ENCODE data around the gene PCNX2. TPM values are rescaled to one million over a fixed set of nuclear protein-coding genes. Genes with fewer than 3 reads are reported as not detected.

Gene PCNX2
- total RNA-seq, 4 donors from 2014 or later, result 4.3 to 19.5 (median 9.0) TPM

GRCh38 chr1:233229288-233229687, 66.2 kb downstream of the PCNX2 start:
- WGBS, 2 donors, result 96 to 97% methylated on average over 3 of the region's 3 CpGs
- intact Hi-C loops (cut with DNase I), result no loop called here
- DNase-seq, result no peak
- H3K4me1 ChIP-seq, result no peaks in the 10 kb centered on the region
- H3K4me3 ChIP-seq, result no peak overlapping the region
- TF ChIP-seq POLR2A (IDR thresholded peaks at IDR 0.05) (no peak), CTCF (IDR thresholded peaks at IDR 0.05) (no peak)
- H3K27ac ChIP-seq, result no peak overlapping the region
- no peaks in the 10 kb centered on the region for H3K27me3 ChIP-seq
- no peaks in the 10 kb centered on the region for H3K9me3 ChIP-seq
- peaks cover 0 to 5% (median 0%) of the 10 kb centered on the region in 3 donors for H3K36me3 ChIP-seq

- Histone ChIP-seq H3K4me1 (no peaks in the 10 kb centered on the region), H3K36me3 (peaks cover 0 to 5% (median 0%) of the 10 kb centered on the region in 3 donors), H3K27ac (no peak overlapping the region), H3K27me3 (no peaks in the 10 kb centered on the region), H3K9me3 (no peaks in the 10 kb centered on the region), H3K4me3 (no peak overlapping the region)
- no peak for DNase-seq
- intact Hi-C loops (cut with DNase I), result no loop called here
- 86 to 91% methylated on average over 4 of the region's 4 CpGs for WGBS, 2 donors
- TF ChIP-seq POLR2A (IDR thresholded peaks at IDR 0.05), result no peak
- TF ChIP-seq CTCF (IDR thresholded peaks at IDR 0.05), result no peak
Measured at GRCh38 chr1:233227930-233228465, 67.5 kb downstream of the PCNX2 start.

GRCh38 chr1:233224311-233224710, 71.2 kb downstream of the PCNX2 start:
- no peak for TF ChIP-seq CTCF (IDR thresholded peaks at IDR 0.05)
- no peak for TF ChIP-seq POLR2A (IDR thresholded peaks at IDR 0.05)
- 76 to 80% methylated on average over 3 of the region's 3 CpGs for WGBS, 2 donors
- intact Hi-C loops (cut with DNase I), result no loop called here
- no peak for DNase-seq
- Histone ChIP-seq H3K27ac (no peak overlapping the region), H3K4me3 (no peak overlapping the region), H3K27me3 (no peaks in the 10 kb centered on the region), H3K4me1 (no peaks in the 10 kb centered on the region), H3K9me3 (no peaks in the 10 kb centered on the region), H3K36me3 (peaks cover 0 to 14% (median 0%) of the 10 kb centered on the region in 3 donors)

- WGBS, 2 donors, result 81 to 94% methylated on average over 5 of the region's 5 CpGs
- Histone ChIP-seq H3K4me1 (no peaks in the 10 kb centered on the region), H3K27ac (no peak overlapping the region), H3K9me3 (no peaks in the 10 kb centered on the region), H3K36me3 (peaks cover 0 to 8% (median 0%) of the 10 kb centered on the region in 3 donors), H3K27me3 (no peaks in the 10 kb centered on the region), H3K4me3 (no peak overlapping the region)
- intact Hi-C loops (cut with DNase I), result no loop called here
- TF ChIP-seq CTCF (IDR thresholded peaks at IDR 0.05) (no peak), POLR2A (IDR thresholded peaks at IDR 0.05) (no peak)
- DNase-seq, result no peak
Measured at GRCh38 chr1:233217832-233218231, 77.7 kb downstream of the PCNX2 start.

GRCh38 chr1:233216009-233216408, 79.5 kb downstream of the PCNX2 start:
- Histone ChIP-seq H3K27ac (no peak overlapping the region), H3K27me3 (no peaks in the 10 kb centered on the region), H3K4me1 (no peaks in the 10 kb centered on the region), H3K4me3 (no peak overlapping the region), H3K36me3 (peaks cover 0 to 8% (median 0%) of the 10 kb centered on the region in 3 donors), H3K9me3 (no peaks in the 10 kb centered on the region)
- no peak for DNase-seq
- TF ChIP-seq CTCF (IDR thresholded peaks at IDR 0.05), result no peak
- TF ChIP-seq POLR2A (IDR thresholded peaks at IDR 0.05), result no peak
- 89 to 95% methylated on average over 4 of the region's 4 CpGs for WGBS, 2 donors
- intact Hi-C loops (cut with DNase I), result no loop called here

Data from esophagus squamous epithelium (tissue), 5 donors.